Endometrium (tissue), 2 donors: ENCODE measurements around the gene GPR68.

Source experiments
- FAIRE-seq: peaks from 2 replicates; lab custom pipeline; 2012; peaks lifted over from hg19 to GRCh38; lab: Jason Lieb, UNC
- donor health status: control.
- donor health status: control.

The GPR68 gene

GRCh38 chr14:91244501-91244901, at the start of gene GPR68:
TSS of gene GPR68 (minus strand) at chr14:91244704. CDS start at chr14:91235050, 9,654 bp downstream.
- FAIRE-seq: no peak

- no peak for FAIRE-seq
Measured at GRCh38 chr14:91294153-91294552, 49.6 kb upstream of the GPR68 start.

- FAIRE-seq: no peak
Measured at GRCh38 chr14:91293281-91293680, 48.8 kb upstream of the GPR68 start.

GRCh38 chr14:91292491-91292890, 48.0 kb upstream of the GPR68 start:
- FAIRE-seq: no peak

- FAIRE-seq: no peak
Measured at GRCh38 chr14:91291786-91292405, 47.4 kb upstream of the GPR68 start.

GRCh38 chr14:91290986-91291385, 46.5 kb upstream of the GPR68 start:
- no peak for FAIRE-seq

GRCh38 chr14:91289464-91289863, 45.0 kb upstream of the GPR68 start:
- FAIRE-seq: no peak

- FAIRE-seq: no peak
Measured at GRCh38 chr14:91288876-91289275, 44.4 kb upstream of the GPR68 start.

- FAIRE-seq: peak; percentile 73
Measured at GRCh38 chr14:91286530-91286937, 42.0 kb upstream of the GPR68 start.

GRCh38 chr14:91284791-91285548, 40.5 kb upstream of the GPR68 start:
- no peak for FAIRE-seq

GRCh38 chr14:91284146-91284790, 39.8 kb upstream of the GPR68 start:
- FAIRE-seq: peak; percentile 43

GRCh38 chr14:91283666-91284065, 39.2 kb upstream of the GPR68 start:
- peak; percentile 4 for FAIRE-seq

GRCh38 chr14:91282954-91283645, 38.6 kb upstream of the GPR68 start:
- FAIRE-seq: no peak

GRCh38 chr14:91281346-91281745, 36.8 kb upstream of the GPR68 start:
- FAIRE-seq: no peak

- no peak for FAIRE-seq
Measured at GRCh38 chr14:91280129-91280528, 35.6 kb upstream of the GPR68 start.

GRCh38 chr14:91279354-91279753, 34.9 kb upstream of the GPR68 start:
- no peak for FAIRE-seq

- no peak for FAIRE-seq
Measured at GRCh38 chr14:91278383-91278715, 33.8 kb upstream of the GPR68 start.

- FAIRE-seq: no peak
Measured at GRCh38 chr14:91277546-91278382, 33.3 kb upstream of the GPR68 start.

- no peak for FAIRE-seq
Measured at GRCh38 chr14:91274796-91275195, 30.3 kb upstream of the GPR68 start.

- no peak for FAIRE-seq
Measured at GRCh38 chr14:91273885-91274273, 29.4 kb upstream of the GPR68 start.

- no peak for FAIRE-seq
Measured at GRCh38 chr14:91273273-91273884, 28.9 kb upstream of the GPR68 start.
